CD4-positive, alpha-beta memory T cell (primary cell): ENCODE measurements around the gene TENM3. TPM values are rescaled to one million over a fixed set of nuclear protein-coding genes. Genes with fewer than 3 reads are reported as not detected.

Source experiments
- CTCF ChIA-PET: fragments of 350-600 bp; sonication (Branson Sonifier 250); formaldehyde crosslinking; loops from one replicate; lab custom pipeline; 2021; ENCODE audit warnings: inconsistent platforms; ENCODE audit not compliant: partially characterized antibody; lab: Charles Lee
- POLR2A ChIA-PET: fragments of 350-600 bp; sonication (Branson Sonifier 250); formaldehyde crosslinking; loops from one replicate; lab custom pipeline; 2021; ENCODE audit not compliant: partially characterized antibody; lab: Charles Lee
- DNase-seq, 5 donors: peaks; one replicate each; pipeline versions ENCODE4 v3.0.0 to v3.0.0-alpha.2; 2020 to 2022; ENCODE audit warnings: mixed read lengths in 1 of 5
- H3K27ac ChIP-seq: one replicate; pipeline ENCODE4 v1.7.0; 2013; ENCODE audit warnings: low read depth, low read length
- H3K27me3 ChIP-seq: 2 replicates; pipeline ENCODE4 v1.7.0; 2013; ENCODE audit warnings: mild to moderate bottlenecking, low read length, moderate library complexity; ENCODE audit not compliant: insufficient read depth
- H3K36me3 ChIP-seq: 2 replicates; pipeline ENCODE4 v1.7.0; 2013; ENCODE audit warnings: mild to moderate bottlenecking, low read length, moderate library complexity; ENCODE audit not compliant: insufficient read depth
- H3K4me1 ChIP-seq: 2 replicates; pipeline ENCODE4 v1.7.0; 2013; ENCODE audit warnings: mild to moderate bottlenecking, low read length, moderate library complexity; ENCODE audit not compliant: insufficient read depth
- H3K4me3 ChIP-seq, 2 donors: one replicate each; pipeline ENCODE4 v1.7.0; 2013; ENCODE audit warnings: low read length in 2 of 2, mild to moderate bottlenecking in 1 of 2
- H3K9me3 ChIP-seq, 2 donors: one replicate each; pipeline ENCODE4 v1.7.0; 2013; ENCODE audit warnings: low read length in 2 of 2, control low read depth in 1 of 2; ENCODE audit not compliant: control insufficient read depth in 1 of 2
- H3K27ac Mint-ChIP-seq, 7 donors: one replicate each; pipeline ENCODE4 v1.8.0; 2020 to 2021; ENCODE audit warnings: mixed read lengths in 7 of 7, mild to moderate bottlenecking in 6 of 7, inconsistent platforms in 3 of 7, moderate library complexity in 3 of 7
- H3K27me3 Mint-ChIP-seq, 2 donors: one replicate each; pipeline ENCODE4 v1.8.0; 2020 to 2021; ENCODE audit warnings: mixed read lengths in 2 of 2
- H3K36me3 Mint-ChIP-seq, 2 donors: one replicate each; pipeline ENCODE4 v1.8.0; 2020 to 2021; ENCODE audit warnings: mixed read lengths in 2 of 2, inconsistent platforms in 1 of 2, mild to moderate bottlenecking in 1 of 2
- H3K4me1 Mint-ChIP-seq, 4 donors: one replicate each; pipeline ENCODE4 v1.8.0; 2020 to 2021; ENCODE audit warnings: mixed read lengths in 4 of 4, mild to moderate bottlenecking in 1 of 4
- H3K4me3 Mint-ChIP-seq, 8 donors: one replicate each; pipeline ENCODE4 v1.8.0; 2020 to 2021; ENCODE audit warnings: mixed read lengths in 8 of 8, mild to moderate bottlenecking in 7 of 8, moderate library complexity in 6 of 8, inconsistent platforms in 3 of 8
- H3K9me3 Mint-ChIP-seq, 8 donors: one replicate each; pipeline ENCODE4 v1.8.0; 2020 to 2021; ENCODE audit warnings: mixed read lengths in 8 of 8, mild to moderate bottlenecking in 5 of 8, inconsistent platforms in 3 of 8, moderate library complexity in 1 of 8
- intact Hi-C: fragments of 100-400 bp; cut with micrococcal nuclease; formaldehyde crosslinking; loops from one replicate; pipeline ENCODE4 v1.15.1; 2023
- polyA plus RNA-seq, 2 donors: library from polyadenylated mRNA; unstranded; fragments of 300-500 nt; fragmentation: Illumina TruSeq; gene quantifications; one replicate each; pipeline ENCODE4 v1.2.3, GENCODE V29; 2021
- total RNA-seq, 2 experiments: library from RNA; stranded (reverse); gene quantifications; one replicate each; pipeline ENCODE4 v1.2.3, GENCODE V29; 2021

The TENM3 gene
- total and polyA plus RNA-seq, 4 experiments from 2014 or later, result not detected

DNA sequence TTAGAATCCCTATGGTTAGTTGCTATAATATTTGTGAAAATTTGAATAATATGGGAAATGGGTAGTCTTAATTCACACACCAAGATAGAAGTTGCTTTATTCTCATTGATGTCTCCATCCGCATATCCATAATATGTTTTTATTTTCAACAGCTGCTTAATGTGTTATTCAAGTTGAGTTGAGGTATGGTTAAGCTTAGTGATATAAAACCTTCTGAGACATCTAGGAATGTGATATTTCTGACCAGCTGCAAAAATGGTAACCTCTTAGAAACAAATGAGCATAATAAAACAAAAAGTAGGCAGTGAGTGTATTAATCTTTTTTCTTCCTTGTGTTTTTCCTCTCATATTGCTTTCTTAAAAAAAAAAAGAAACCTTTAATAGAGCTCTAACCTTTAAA is 172.9 kb downstream of the TENM3 start:
- Histone ChIP-seq H3K27ac (no peak overlapping the region), H3K36me3 (no peaks in the 10 kb centered on the region), H3K4me3 (no peak overlapping the region), H3K4me1 (no peaks in the 10 kb centered on the region), H3K27me3 (no peaks in the 10 kb centered on the region), H3K9me3 (no peaks in the 10 kb centered on the region)
- no peaks in the 10 kb centered on the region for H3K27me3 Mint-ChIP-seq
- no peak overlapping the region for H3K27ac Mint-ChIP-seq
- no peak overlapping the region for H3K4me3 Mint-ChIP-seq
- ChIA-PET CTCF (no interaction called here), POLR2A (no interaction called here)
- H3K36me3 Mint-ChIP-seq, result no peaks in the 10 kb centered on the region
- no peak for DNase-seq
- H3K9me3 Mint-ChIP-seq, result peaks cover 2 to 19% (median 10%) of the 10 kb centered on the region in 8 donors
- H3K4me1 Mint-ChIP-seq, result no peaks in the 10 kb centered on the region
- intact Hi-C loops, result no loop called here

DNA sequence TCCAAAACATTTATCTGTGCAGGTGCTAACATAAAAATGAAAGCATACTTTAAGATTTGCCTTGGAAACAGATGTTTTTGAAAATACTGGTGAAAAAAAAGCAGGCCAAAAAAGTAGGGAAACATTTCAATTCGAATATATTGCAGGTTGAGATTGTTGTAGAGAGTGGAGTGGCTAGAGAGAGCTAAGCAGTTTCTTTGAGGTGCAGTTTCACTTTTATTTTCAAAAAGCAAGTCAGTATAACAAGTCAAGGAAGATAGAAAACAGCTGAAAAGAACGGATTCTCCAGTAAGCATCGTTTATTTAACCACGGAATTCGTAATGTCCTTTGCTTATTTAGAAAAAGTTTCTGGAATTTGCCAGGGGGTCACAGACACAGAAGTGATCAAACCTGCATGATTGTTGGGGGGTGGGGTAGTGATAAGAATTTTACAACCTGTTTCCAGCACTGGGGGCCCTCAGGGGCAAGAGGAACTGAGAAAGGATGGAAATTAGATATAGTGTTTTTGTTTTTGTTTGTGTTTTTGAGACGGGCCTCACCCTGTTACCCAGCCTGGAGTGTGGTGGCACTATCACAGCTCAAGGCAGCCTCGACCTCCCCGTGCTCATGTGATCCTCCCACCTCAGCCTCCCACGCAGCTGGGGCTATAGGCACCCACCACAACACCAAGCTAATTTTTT is 175.0 kb downstream of the TENM3 start:
- Mint-ChIP-seq H3K27ac (no peak overlapping the region), H3K27me3 (no peaks in the 10 kb centered on the region), H3K36me3 (no peaks in the 10 kb centered on the region), H3K4me3 (no peak overlapping the region), H3K4me1 (no peaks in the 10 kb centered on the region), H3K9me3 (peaks cover 2 to 13% (median 5%) of the 10 kb centered on the region in 8 donors)
- H3K4me3 ChIP-seq, result no peak overlapping the region
- no peaks in the 10 kb centered on the region for H3K9me3 ChIP-seq
- no peaks in the 10 kb centered on the region for H3K36me3 ChIP-seq
- no peaks in the 10 kb centered on the region for H3K27me3 ChIP-seq
- intact Hi-C loops, result no loop called here
- CTCF ChIA-PET, result no interaction called here
- DNase-seq, result no peak
- H3K4me1 ChIP-seq, result no peaks in the 10 kb centered on the region
- POLR2A ChIA-PET, result no interaction called here
- H3K27ac ChIP-seq, result no peak overlapping the region

DNA sequence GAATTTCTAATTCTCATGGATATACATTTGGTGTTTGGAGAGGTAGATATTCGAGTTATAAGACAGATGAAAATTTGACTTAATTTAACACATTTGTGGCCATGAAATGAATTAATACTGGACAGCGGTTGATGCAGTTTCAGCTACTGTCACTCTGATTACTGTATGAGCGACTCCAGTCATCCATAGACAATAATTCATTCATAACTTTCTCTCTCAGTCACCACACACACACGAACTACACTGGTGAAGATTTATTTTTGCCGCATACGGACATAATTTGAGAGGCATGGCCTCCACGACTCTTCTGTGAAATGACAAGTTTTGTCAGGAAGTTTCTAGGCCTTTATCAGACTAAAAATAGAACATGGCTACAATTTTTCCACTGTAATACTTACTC is 177.0 kb downstream of the TENM3 start:
- no peaks in the 10 kb centered on the region for H3K4me1 Mint-ChIP-seq
- H3K36me3 Mint-ChIP-seq, result no peaks in the 10 kb centered on the region
- Histone ChIP-seq H3K27ac (no peak overlapping the region), H3K27me3 (no peaks in the 10 kb centered on the region), H3K4me1 (no peaks in the 10 kb centered on the region), H3K36me3 (no peaks in the 10 kb centered on the region), H3K4me3 (no peak overlapping the region), H3K9me3 (no peaks in the 10 kb centered on the region)
- no peaks in the 10 kb centered on the region for H3K27me3 Mint-ChIP-seq
- ChIA-PET CTCF (no interaction called here), POLR2A (no interaction called here)
- peaks cover 0 to 7% (median 2%) of the 10 kb centered on the region in 8 donors for H3K9me3 Mint-ChIP-seq
- intact Hi-C loops, result no loop called here
- DNase-seq, result no peak
- H3K27ac Mint-ChIP-seq, result no peak overlapping the region
- no peak overlapping the region for H3K4me3 Mint-ChIP-seq

DNA sequence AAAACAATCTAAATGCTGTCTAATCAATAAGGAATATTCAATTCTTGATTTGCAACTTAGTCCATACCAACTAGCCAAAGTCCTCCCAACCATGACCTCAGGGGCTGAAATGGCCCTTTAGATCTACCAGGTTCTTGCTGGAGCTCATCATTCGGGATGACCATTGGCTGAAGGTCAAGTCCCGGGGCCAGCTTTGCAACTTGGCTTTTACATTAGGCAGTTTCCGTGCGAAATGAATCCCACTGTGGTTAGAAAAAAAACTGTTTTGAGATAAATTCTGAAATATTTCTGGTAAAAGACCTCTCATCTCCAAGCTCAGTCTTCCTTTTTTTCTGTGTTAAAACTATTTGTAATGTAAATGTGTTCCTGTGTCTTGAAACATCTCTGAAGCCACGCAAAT is 178.6 kb downstream of the TENM3 start:
- Mint-ChIP-seq H3K4me3 (no peak overlapping the region), H3K27me3 (no peaks in the 10 kb centered on the region), H3K36me3 (no peaks in the 10 kb centered on the region), H3K27ac (no peak overlapping the region), H3K9me3 (peaks cover 0 to 5% (median 2%) of the 10 kb centered on the region in 8 donors), H3K4me1 (no peaks in the 10 kb centered on the region)
- DNase-seq, result no peak
- ChIA-PET CTCF (interaction anchor here (0.6 to 1.4 kb wide), 2 partner anchors 8 to 347 kb away, joined by 3 read pairs; no protein-coding TSS in a partner anchor), POLR2A (no interaction called here)
- H3K36me3 ChIP-seq, result no peaks in the 10 kb centered on the region
- no peaks in the 10 kb centered on the region for H3K27me3 ChIP-seq
- no peaks in the 10 kb centered on the region for H3K9me3 ChIP-seq
- intact Hi-C loops, result no loop called here
- H3K27ac ChIP-seq, result no peak overlapping the region
- no peak overlapping the region for H3K4me3 ChIP-seq
- no peaks in the 10 kb centered on the region for H3K4me1 ChIP-seq

DNA sequence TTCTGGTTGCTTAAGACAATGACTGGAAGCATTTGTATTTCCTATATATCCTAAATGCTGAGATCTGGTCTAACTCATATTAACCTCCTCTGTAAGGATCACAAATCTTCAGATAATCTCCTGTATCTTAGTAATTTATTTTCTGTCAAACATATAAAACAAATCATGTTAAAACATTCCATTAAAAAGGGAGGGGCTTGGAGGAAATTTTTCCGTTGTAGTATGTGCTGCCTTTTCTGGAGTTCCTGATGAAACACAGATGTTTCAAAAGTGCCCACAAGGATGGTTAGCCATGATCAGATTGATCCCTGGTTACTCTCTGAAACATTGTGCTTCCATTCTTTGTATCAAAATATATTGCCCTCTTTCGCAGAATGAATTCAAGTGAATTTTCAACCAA is 182.1 kb downstream of the TENM3 start:
- Mint-ChIP-seq H3K27ac (no peak overlapping the region), H3K4me3 (no peak overlapping the region), H3K27me3 (no peaks in the 10 kb centered on the region), H3K4me1 (no peaks in the 10 kb centered on the region), H3K36me3 (no peaks in the 10 kb centered on the region), H3K9me3 (peaks cover 0 to 3% (median 0%) of the 10 kb centered on the region in 8 donors)
- Histone ChIP-seq H3K9me3 (no peaks in the 10 kb centered on the region), H3K27me3 (no peaks in the 10 kb centered on the region), H3K4me3 (no peak overlapping the region), H3K36me3 (no peaks in the 10 kb centered on the region), H3K27ac (no peak overlapping the region), H3K4me1 (no peaks in the 10 kb centered on the region)
- intact Hi-C loops, result no loop called here
- ChIA-PET POLR2A (no interaction called here), CTCF (no interaction called here)
- DNase-seq, result no peak

DNA sequence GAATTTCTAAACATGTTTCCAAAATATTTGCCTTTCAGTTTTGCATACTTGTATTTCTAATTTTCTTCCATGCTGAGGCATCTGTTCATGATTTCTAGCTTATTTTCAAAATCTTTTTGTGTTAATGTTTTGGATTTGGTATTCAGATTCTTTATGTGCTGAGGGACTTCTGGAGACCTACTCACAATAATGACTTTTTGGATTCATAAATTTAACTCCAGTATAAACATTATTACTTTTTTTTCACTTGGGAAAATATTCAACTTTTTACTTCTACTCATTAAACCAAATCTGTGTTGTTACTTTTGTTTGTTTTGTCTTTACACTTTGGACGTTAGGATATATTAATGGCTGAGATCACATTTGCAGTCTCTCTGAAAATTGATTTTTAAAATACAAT is 183.7 kb downstream of the TENM3 start:
- intact Hi-C loops, result no loop called here
- H3K4me3 Mint-ChIP-seq, result no peak overlapping the region
- H3K27me3 Mint-ChIP-seq, result no peaks in the 10 kb centered on the region
- H3K27ac Mint-ChIP-seq, result no peak overlapping the region
- ChIA-PET CTCF (no interaction called here), POLR2A (no interaction called here)
- H3K9me3 Mint-ChIP-seq, result peaks cover 0 to 3% (median 0%) of the 10 kb centered on the region in 8 donors
- H3K36me3 Mint-ChIP-seq, result no peaks in the 10 kb centered on the region
- no peak overlapping the region for H3K27ac ChIP-seq
- H3K27me3 ChIP-seq, result no peaks in the 10 kb centered on the region
- no peaks in the 10 kb centered on the region for H3K4me1 ChIP-seq
- no peak for DNase-seq
- no peaks in the 10 kb centered on the region for H3K9me3 ChIP-seq
- no peaks in the 10 kb centered on the region for H3K4me1 Mint-ChIP-seq
- no peaks in the 10 kb centered on the region for H3K36me3 ChIP-seq
- H3K4me3 ChIP-seq, result no peak overlapping the region

DNA sequence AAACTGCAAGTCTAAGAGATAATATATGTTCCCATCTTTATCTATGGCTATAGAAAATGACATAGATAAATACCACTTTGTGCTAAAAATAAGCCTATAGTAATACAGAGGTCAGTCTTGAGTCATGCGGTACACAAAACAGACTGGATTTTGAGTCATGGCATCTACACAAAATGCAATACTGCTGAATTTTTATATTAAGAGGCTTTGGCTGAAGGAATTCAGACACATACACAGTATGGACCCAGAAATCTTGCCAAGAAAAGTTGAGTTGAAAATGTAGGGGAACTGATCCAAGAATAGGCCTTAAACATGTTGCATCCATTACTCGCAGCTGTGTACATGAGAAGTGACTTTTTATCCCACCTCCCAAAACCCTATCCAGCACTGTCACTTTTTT is 184.4 kb downstream of the TENM3 start:
- no peak overlapping the region for H3K4me3 Mint-ChIP-seq
- no peaks in the 10 kb centered on the region for H3K4me1 ChIP-seq
- POLR2A ChIA-PET, result no interaction called here
- intact Hi-C loops, result no loop called here
- no peak for DNase-seq
- no peaks in the 10 kb centered on the region for H3K36me3 ChIP-seq
- H3K9me3 Mint-ChIP-seq, result peaks cover 0 to 3% (median 0%) of the 10 kb centered on the region in 8 donors
- no peaks in the 10 kb centered on the region for H3K36me3 Mint-ChIP-seq
- CTCF ChIA-PET, result no interaction called here
- no peaks in the 10 kb centered on the region for H3K27me3 Mint-ChIP-seq
- H3K9me3 ChIP-seq, result no peaks in the 10 kb centered on the region
- no peak overlapping the region for H3K27ac Mint-ChIP-seq
- no peaks in the 10 kb centered on the region for H3K4me1 Mint-ChIP-seq
- no peak overlapping the region for H3K27ac ChIP-seq
- H3K4me3 ChIP-seq, result no peak overlapping the region
- no peaks in the 10 kb centered on the region for H3K27me3 ChIP-seq
